ENCODE data around the gene ICA1.
"Not testable (repeated sequence)": the region's sequence is repeated elsewhere in the genome, so short reads cannot be mapped to it uniquely, and the experiment has no call there.

Gene ICA1

GRCh38 chr7:8254667-8255066, 7.3 kb downstream of the ICA1 start:
- H3K4me3 ChIP-seq (ENCODE audit: low read depth, low read length) = no peak overlapping the region
- no peak for DNase-seq (ENCODE audit: low read depth)
- TF ChIP-seq, protein P1, sequence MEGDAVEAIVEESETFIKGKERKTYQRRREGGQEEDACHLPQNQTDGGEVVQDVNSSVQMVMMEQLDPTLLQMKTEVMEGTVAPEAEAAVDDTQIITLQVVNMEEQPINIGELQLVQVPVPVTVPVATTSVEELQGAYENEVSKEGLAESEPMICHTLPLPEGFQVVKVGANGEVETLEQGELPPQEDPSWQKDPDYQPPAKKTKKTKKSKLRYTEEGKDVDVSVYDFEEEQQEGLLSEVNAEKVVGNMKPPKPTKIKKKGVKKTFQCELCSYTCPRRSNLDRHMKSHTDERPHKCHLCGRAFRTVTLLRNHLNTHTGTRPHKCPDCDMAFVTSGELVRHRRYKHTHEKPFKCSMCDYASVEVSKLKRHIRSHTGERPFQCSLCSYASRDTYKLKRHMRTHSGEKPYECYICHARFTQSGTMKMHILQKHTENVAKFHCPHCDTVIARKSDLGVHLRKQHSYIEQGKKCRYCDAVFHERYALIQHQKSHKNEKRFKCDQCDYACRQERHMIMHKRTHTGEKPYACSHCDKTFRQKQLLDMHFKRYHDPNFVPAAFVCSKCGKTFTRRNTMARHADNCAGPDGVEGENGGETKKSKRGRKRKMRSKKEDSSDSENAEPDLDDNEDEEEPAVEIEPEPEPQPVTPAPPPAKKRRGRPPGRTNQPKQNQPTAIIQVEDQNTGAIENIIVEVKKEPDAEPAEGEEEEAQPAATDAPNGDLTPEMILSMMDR (IDR thresholded peaks at IDR 0.05; ENCODE audit: insufficient read depth, low read depth, low read length, missing control alignments) = no peak

GRCh38 chr7:8254215-8254614, 7.8 kb downstream of the ICA1 start:
- no peak overlapping the region for H3K4me3 ChIP-seq (ENCODE audit: low read depth, low read length)
- no peak for DNase-seq (ENCODE audit: low read depth)
- TF ChIP-seq, protein P1 (IDR thresholded peaks at IDR 0.05; ENCODE audit: insufficient read depth, low read depth, low read length, missing control alignments) = no peak

DNA sequence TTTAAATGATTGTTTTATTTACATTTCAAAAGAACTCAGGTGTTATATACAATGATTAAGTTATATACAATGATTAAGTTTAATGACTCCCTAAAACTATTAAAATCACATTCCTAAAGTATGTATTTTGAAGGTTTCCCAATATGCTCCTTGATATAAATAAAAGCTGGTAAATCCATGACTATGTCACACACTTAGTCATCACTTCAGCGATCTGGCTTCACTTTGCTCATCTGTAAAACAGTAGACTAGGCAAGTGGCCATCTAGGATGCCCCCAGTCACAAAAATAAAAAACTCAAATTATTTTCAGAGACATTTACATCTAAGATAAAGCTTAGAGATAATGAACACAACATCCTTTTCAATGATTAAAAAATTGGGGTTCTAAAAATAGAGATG, 10.8 kb downstream of the ICA1 start:
- TF ChIP-seq, protein P1 (IDR thresholded peaks at IDR 0.05; ENCODE audit: insufficient read depth, low read depth, low read length, missing control alignments) = no peak
- no peak for DNase-seq (ENCODE audit: low read depth)
- H3K4me3 ChIP-seq (ENCODE audit: low read depth, low read length) = no peak overlapping the region

DNA sequence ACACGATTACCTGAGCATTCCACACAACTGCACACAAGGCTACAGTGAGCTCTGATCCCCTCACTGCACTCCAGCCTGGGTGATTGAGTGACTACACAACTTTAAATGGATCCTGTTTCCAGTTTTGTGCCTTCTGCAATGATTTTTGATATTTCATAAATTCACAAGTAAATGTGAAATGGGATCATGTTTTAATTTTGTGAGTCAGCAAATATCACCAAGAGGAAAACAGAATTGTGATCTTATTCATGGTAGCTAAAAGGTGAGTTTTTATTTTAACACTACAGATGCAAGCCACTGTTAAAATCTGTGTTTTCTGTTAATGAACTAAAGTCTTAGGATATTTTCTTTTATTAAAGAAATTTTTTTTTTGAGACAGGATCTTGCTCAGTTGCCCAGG, 11.4 kb downstream of the ICA1 start:
- TF ChIP-seq, protein P1 (IDR thresholded peaks at IDR 0.05; ENCODE audit: insufficient read depth, low read depth, low read length, missing control alignments) = no peak
- DNase-seq (ENCODE audit: low read depth) = no peak
- H3K4me3 ChIP-seq (ENCODE audit: low read depth, low read length) = no peak overlapping the region

DNA sequence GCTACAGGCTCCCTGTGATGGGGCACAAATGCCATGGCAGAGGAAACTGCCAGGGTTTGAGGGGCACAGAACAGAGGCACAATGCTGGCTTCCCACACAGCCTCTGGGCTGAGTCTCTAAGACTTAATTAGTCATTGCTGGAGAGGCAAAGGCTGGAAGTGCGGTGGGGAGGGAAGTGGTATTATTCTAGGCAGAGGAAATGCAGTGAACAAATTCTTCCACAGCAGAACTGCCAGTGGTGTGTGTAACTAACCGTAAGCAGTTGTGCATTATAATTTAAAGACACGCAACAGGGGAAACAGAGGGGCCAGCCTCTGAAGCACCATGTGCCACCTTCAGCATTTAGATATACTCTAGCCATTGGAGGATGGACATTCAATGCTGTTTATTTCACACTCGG, 12.8 kb downstream of the ICA1 start:
- TF ChIP-seq, protein P1 (IDR thresholded peaks at IDR 0.05; ENCODE audit: insufficient read depth, low read depth, low read length, missing control alignments) = no peak
- DNase-seq (ENCODE audit: low read depth) = no peak
- no peak overlapping the region for H3K4me3 ChIP-seq (ENCODE audit: low read depth, low read length)

- no peak for DNase-seq (ENCODE audit: low read depth)
- TF ChIP-seq, protein P1 (IDR thresholded peaks at IDR 0.05; ENCODE audit: insufficient read depth, low read depth, low read length, missing control alignments) = no peak
- H3K4me3 ChIP-seq (ENCODE audit: low read depth, low read length) = no peak overlapping the region
Measured at GRCh38 chr7:8246020-8246419, 15.9 kb downstream of the ICA1 start.

- H3K4me3 ChIP-seq (ENCODE audit: low read depth, low read length); DNase-seq (ENCODE audit: low read depth): not testable (repeated sequence)
Measured at GRCh38 chr7:8245032-8245431, 16.9 kb downstream of the ICA1 start.

- DNase-seq (ENCODE audit: low read depth); H3K4me3 ChIP-seq (ENCODE audit: low read depth, low read length): not testable (repeated sequence)
Measured at GRCh38 chr7:8243059-8243458, 18.9 kb downstream of the ICA1 start.

GRCh38 chr7:8239702-8240362, 22.1 kb downstream of the ICA1 start:
- DNase-seq (ENCODE audit: low read depth); H3K4me3 ChIP-seq (ENCODE audit: low read depth, low read length): not testable (repeated sequence)

Data from GM12865 (cell line).